Measurements from ENCODE around the gene CAPS.

CAPS gene

DNA sequence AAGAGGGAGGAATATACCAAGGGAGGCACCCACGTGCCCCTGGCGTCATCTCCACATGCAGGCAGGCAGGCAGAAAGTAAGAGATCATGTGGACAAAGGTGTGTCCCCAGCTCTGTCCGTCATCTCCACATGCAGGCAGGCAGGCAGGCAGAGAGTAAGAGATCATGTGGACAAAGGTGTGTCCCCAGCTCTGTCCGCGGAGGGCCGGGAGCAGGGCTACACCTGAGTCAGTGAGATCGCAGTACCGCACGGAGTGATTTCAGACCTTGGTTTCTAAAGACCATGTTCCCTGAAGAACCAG is 22.2 kb downstream of the CAPS start:
- no peak for TF ChIP-seq CTCF (IDR thresholded peaks at IDR 0.05)

GRCh38 chr19:5937550-5937949 is 23.5 kb downstream of the CAPS start:
- TF ChIP-seq CTCF (IDR thresholded peaks at IDR 0.05): no peak

DNA sequence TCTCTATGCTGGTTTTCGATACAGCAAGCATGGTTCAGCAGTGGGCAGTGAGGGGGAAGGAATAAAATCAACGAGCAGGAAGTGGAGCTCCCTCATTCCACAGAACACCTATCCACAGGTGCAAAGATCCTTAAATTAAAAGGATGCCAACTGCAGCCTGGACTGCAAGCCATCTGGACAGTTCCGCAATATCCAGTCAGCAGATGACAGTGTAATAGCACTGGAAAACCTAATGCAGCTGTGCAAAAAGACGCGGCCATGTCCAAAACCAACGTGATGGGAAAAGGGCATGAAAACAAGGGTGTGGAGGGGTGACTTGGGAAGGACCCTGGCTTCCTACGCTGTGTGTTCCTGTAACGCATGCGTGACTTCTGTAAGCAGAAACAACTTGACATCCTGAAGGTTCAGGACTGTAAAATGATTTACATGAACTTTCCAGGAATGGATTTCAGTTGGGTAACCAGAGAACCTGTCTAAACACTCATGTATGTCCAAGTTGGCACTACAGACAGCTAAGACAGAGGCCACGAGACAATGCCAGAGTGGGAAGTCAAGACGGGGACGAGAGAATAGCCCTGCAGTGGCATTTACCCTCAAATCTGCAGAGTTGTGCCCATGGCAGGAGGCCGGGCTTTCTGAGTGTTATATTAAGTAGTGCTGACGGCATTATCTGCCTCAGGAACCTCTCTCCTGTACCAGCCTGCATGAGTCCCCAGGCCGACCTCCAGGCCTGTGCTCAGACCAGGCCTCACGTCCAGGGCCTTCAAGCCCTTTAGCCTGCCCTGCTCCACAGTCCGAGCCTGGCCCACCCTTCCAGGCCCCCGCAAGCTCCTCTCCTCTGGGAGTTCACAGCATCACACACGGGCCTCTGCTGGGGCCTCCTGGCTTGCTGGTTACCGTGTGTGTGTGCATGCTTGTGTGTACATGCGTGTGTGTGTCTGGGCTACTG is 26.5 kb downstream of the CAPS start:
- no peak for TF ChIP-seq CTCF (IDR thresholded peaks at IDR 0.05)

DNA sequence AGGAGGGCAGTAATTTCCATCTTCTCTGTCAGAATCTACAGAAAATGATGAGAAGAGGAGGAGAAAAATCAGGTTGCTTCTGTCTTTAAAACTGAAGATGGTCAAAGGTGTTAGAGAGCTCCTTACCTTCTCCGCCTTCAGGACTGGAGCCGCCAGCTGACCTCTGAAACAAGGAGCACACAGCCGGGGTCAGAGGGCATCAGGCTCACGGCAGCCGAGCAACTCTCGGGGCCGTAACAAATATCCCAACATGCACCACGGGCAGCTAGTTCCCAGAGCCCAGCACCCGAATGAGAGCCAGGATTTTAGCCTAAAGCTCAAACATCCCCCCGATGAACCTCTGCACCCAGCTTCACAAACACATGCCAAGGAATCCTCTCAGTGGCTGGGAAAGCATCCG is 27.6 kb downstream of the CAPS start:
- no peak for TF ChIP-seq CTCF (IDR thresholded peaks at IDR 0.05)

GRCh38 chr19:5943045-5943444 is 29.0 kb downstream of the CAPS start:
- TF ChIP-seq CTCF (IDR thresholded peaks at IDR 0.05): no peak

DNA sequence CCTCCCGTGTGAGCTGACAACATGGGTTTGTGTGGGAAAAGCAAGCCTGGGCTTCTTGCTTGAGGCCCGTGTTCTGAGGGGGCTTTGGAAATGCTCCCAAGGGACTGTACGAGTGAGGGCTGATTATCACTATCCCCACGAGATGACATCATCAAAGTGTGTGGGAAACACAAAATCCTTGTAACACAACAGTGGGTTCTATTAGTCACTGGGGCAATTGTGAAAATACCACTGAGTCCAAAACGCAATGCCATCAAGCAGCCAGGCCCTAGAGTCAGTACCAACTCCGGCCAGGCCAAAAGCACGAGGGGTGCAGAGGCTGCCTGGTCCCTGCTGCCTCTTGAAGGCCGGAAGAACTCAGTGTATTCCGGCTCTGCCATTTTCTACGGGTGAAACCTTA is 29.6 kb downstream of the CAPS start:
- no peak for TF ChIP-seq CTCF (IDR thresholded peaks at IDR 0.05)

DNA sequence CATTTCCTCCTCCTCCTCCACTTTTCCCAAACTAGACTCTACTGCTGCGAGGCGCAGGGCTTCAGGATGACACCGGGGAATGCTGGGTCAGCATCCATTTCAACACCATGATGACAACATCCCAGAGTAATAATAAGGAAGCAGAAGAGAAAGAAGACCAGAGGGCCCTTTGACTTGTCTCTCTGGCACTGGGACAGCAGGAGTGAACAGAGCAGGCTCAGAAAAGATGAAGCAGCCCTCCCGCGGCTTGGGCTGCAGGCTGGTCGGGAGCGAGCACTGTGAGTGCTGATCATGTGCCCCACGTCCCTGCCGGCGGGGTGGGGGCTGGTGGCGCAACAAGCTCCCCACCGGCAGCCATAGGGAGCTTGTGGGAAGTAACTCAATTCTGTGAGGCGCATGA is 33.4 kb downstream of the CAPS start:
- no peak for TF ChIP-seq CTCF (IDR thresholded peaks at IDR 0.05)
